OCI-LY1 (cell line): ENCODE results near the gene STRA6.

ENCODE experiments used
- H2AFZ ChIP-seq: fragments of 200-600 bp; sonication (generic), shearing (Covaris generic); 2 replicates; pipeline ENCODE4 v1.6.0; 2014; ENCODE audit warnings: antibody characterized with exemption, mild to moderate bottlenecking, low read length
- H3F3A ChIP-seq: fragments of 200-600 bp; sonication (generic), shearing (Covaris generic); 2 replicates; pipeline ENCODE4 v1.6.0; 2014; ENCODE audit warnings: mild to moderate bottlenecking, antibody characterized with exemption, low read length, moderate library complexity; ENCODE audit not compliant: insufficient read depth
- H3K27ac ChIP-seq: fragments of 200-600 bp; sonication (generic); 2 replicates; pipeline ENCODE4 v1.5.1; 2014; ENCODE audit warnings: low read length, mixed run types, mild to moderate bottlenecking, low read depth; ENCODE audit not compliant: poor library complexity, severe bottlenecking
- H3K27me3 ChIP-seq: fragments of 200-600 bp; sonication (generic); 2 replicates; pipeline ENCODE4 v1.6.0; 2014; ENCODE audit warnings: antibody characterized with exemption, mild to moderate bottlenecking, low read length, moderate library complexity; ENCODE audit not compliant: insufficient read depth
- H3K36me3 ChIP-seq: fragments of 200-600 bp; sonication (generic); 2 replicates; pipeline ENCODE4 v1.6.1; 2014; ENCODE audit warnings: mild to moderate bottlenecking, antibody characterized with exemption, low read length, moderate library complexity, mixed read lengths; ENCODE audit not compliant: insufficient read depth
- H3K4me1 ChIP-seq: fragments of 200-600 bp; sonication (generic); 2 replicates; pipeline ENCODE4 v1.5.1; 2014; ENCODE audit warnings: mild to moderate bottlenecking, low read length, moderate library complexity; ENCODE audit not compliant: insufficient read depth, severe bottlenecking
- H3K4me2 ChIP-seq: fragments of 200-600 bp; sonication (generic), shearing (Covaris generic); 2 replicates; pipeline ENCODE4 v1.6.1; 2014; ENCODE audit warnings: low read length
- H3K4me3 ChIP-seq: fragments of 200-600 bp; sonication (generic); 2 replicates; pipeline ENCODE4 v1.5.1; 2014; ENCODE audit warnings: low read length, low read depth, mild to moderate bottlenecking, mixed read lengths; ENCODE audit not compliant: poor library complexity, severe bottlenecking
- H3K79me2 ChIP-seq: fragments of 200-600 bp; shearing (Covaris generic); 2 replicates; pipeline ENCODE4 v1.6.1; 2016; ENCODE audit warnings: mixed run types, low read length, mixed read lengths; ENCODE audit not compliant: insufficient read depth
- H3K9ac ChIP-seq: fragments of 200-600 bp; sonication (generic), shearing (Covaris generic); 2 replicates; pipeline ENCODE4 v1.6.1; 2014; ENCODE audit warnings: mild to moderate bottlenecking, low read length, mixed read lengths
- H3K9me2 ChIP-seq: fragments of 200-600 bp; sonication (generic), shearing (Covaris generic); 2 replicates; pipeline ENCODE4 v1.6.1; 2014; ENCODE audit warnings: low read depth, mild to moderate bottlenecking, low read length, mixed read lengths
- H3K9me3 ChIP-seq: fragments of 200-600 bp; shearing (Covaris generic); 2 replicates; pipeline ENCODE4 v1.6.1; 2014; ENCODE audit warnings: low read length, mixed read lengths
- H4K20me1 ChIP-seq: fragments of 200-600 bp; sonication (generic), shearing (Covaris generic); 2 replicates; pipeline ENCODE4 v1.6.0; 2016; ENCODE audit warnings: mild to moderate bottlenecking, low read length; ENCODE audit not compliant: insufficient read depth
- EZH2 ChIP-seq: fragments of 200-600 bp; sonication (generic), shearing (Covaris generic); IDR thresholded peaks from 2 replicates; pipeline ENCODE4 v1.8.0; 2017; ENCODE audit warnings: borderline replicate concordance, mixed run types, mild to moderate bottlenecking, antibody characterized with exemption, low read length, moderate library complexity, mixed read lengths
- TF ChIP-seq, protein P1 (sequence below): fragments of 200-600 bp; sonication (generic), shearing (Covaris generic); IDR thresholded peaks from 2 replicates; pipeline ENCODE4 v1.5.1; 2017; ENCODE audit warnings: mild to moderate bottlenecking, antibody characterized with exemption, low read length, moderate library complexity, mixed read lengths

Gene STRA6

DNA sequence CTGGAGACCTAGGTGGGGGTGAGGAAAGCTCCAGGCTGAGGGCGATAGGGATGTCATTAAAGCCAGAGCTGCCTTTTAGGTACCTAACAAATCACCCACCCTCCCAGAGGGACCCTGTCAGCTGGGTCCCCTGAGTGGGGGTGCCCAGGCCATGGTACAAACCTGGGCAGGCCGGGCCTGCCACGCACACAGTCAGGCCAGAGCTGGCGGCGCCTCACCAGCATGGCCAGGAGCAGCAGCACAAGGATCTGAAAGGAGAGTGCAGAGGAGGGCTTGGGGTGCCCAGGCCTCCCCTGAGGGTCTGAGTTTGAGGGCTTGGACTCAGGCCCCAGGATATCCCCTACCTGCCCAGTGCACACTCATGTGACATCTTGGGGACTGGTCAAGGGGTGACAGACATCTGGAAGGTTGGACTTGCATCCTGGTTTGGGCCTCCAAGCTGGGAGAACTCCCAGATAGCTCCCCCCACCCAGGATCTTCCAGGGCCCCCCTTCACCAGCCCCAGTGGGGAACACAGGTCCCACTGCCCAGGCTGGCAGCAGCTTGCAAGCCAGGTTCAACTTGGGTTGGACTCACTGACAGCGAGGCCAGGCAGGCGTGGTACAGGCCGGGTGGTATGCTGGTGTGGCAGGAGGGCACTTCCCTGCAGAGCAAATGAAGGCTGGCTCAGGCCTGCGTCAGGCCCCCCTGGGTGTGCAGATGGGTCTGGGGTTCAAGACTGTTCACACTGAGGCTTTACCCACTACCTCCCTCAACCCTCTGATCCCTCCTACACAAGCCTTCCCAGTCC lies 5.2 kb downstream of the STRA6 start:
- H3K9me2 ChIP-seq, result no peaks in the 10 kb centered on the region
- H4K20me1 ChIP-seq, result no peaks in the 10 kb centered on the region
- no peak overlapping the region for H3K4me3 ChIP-seq
- no peaks in the 10 kb centered on the region for H3F3A ChIP-seq
- no peaks in the 10 kb centered on the region for H3K4me1 ChIP-seq
- H2AFZ ChIP-seq, result no peak overlapping the region
- TF ChIP-seq EZH2, result no peak
- TF ChIP-seq, protein P1, sequence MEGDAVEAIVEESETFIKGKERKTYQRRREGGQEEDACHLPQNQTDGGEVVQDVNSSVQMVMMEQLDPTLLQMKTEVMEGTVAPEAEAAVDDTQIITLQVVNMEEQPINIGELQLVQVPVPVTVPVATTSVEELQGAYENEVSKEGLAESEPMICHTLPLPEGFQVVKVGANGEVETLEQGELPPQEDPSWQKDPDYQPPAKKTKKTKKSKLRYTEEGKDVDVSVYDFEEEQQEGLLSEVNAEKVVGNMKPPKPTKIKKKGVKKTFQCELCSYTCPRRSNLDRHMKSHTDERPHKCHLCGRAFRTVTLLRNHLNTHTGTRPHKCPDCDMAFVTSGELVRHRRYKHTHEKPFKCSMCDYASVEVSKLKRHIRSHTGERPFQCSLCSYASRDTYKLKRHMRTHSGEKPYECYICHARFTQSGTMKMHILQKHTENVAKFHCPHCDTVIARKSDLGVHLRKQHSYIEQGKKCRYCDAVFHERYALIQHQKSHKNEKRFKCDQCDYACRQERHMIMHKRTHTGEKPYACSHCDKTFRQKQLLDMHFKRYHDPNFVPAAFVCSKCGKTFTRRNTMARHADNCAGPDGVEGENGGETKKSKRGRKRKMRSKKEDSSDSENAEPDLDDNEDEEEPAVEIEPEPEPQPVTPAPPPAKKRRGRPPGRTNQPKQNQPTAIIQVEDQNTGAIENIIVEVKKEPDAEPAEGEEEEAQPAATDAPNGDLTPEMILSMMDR, result no peak
- H3K27ac ChIP-seq, result no peak overlapping the region
- H3K79me2 ChIP-seq, result no peaks in the 10 kb centered on the region
- no peaks in the 10 kb centered on the region for H3K27me3 ChIP-seq
- H3K9ac ChIP-seq, result no peak overlapping the region
- no peaks in the 10 kb centered on the region for H3K36me3 ChIP-seq
- H3K9me3 ChIP-seq, result no peaks in the 10 kb centered on the region
- H3K4me2 ChIP-seq, result no peak overlapping the region

- H3K9ac ChIP-seq, result no peak overlapping the region
- H3K9me3 ChIP-seq, result no peaks in the 10 kb centered on the region
- H3K27ac ChIP-seq, result no peak overlapping the region
These were observed 6.4 kb downstream of the STRA6 start for GRCh38 chr15:74196175-74196574.

DNA sequence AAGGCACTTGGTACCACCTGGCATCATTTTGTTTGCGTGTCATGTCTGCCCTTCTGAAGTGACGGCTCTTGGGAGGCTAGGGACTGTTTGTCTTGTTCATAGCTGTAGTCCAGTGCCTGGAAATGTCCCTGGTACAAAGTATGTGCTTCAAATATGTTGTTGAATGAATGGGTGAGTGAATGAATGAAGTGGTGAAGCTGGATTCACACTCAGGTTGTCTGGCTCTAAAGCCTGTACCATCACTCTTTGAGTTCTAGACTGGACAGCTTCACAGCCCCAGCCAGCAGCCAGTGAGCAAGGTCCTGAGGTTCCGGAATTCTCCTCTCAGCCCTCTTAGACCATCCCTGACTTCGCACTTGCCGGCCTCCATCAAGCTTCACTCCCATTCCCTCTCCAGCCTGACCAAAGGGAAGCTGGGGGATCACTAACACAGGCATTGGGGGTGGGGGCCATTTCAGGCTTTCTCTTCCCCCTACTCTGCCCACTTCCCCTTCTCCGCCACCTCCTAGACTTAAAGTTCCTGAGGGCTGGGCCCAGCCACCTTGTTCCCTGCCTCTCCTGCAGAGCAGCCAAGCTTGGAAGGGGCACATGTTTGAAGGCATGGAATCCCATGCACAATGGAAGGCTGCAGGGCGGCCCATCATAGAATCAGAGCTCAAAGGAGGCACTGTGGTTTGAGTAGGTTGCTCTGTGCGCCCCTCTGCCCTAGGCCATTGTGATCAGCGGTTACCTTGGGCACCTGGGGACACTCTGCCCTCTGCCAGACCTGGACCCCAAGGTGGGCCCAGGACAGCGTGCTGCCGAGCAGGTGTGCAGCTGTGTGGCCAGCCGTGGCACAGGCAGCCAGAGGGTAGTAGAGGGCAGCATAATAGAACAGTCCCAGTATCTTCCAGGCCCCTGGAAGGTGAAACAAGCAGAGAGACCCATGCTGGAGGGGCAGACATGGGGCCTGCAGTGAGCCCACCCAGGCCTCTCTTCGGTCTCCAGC lies 7.7 kb downstream of the STRA6 start:
- Histone ChIP-seq H3K27ac (no peak overlapping the region), H2AFZ (no peak overlapping the region), H3K4me2 (no peak overlapping the region), H3K9me2 (no peaks in the 10 kb centered on the region), H3K9me3 (no peaks in the 10 kb centered on the region), H3K79me2 (no peaks in the 10 kb centered on the region), H3K4me1 (no peaks in the 10 kb centered on the region), H3K36me3 (no peaks in the 10 kb centered on the region), H3K4me3 (no peak overlapping the region), H3F3A (no peaks in the 10 kb centered on the region), H3K27me3 (no peaks in the 10 kb centered on the region), H4K20me1 (no peaks in the 10 kb centered on the region), H3K9ac (no peak overlapping the region)
- TF ChIP-seq, protein P1, result no peak
- no peak for TF ChIP-seq EZH2

More at GRCh38 chr15:74196175-74196574, 6.4 kb downstream of the STRA6 start:
- H3K4me1 ChIP-seq, result no peaks in the 10 kb centered on the region
- H3K79me2 ChIP-seq, result no peaks in the 10 kb centered on the region
- H3K4me2 ChIP-seq, result no peak overlapping the region
- TF ChIP-seq EZH2, result no peak
- TF ChIP-seq, protein P1, result no peak
- no peak overlapping the region for H2AFZ ChIP-seq
- no peaks in the 10 kb centered on the region for H3F3A ChIP-seq
- no peak overlapping the region for H3K4me3 ChIP-seq
- H3K36me3 ChIP-seq, result no peaks in the 10 kb centered on the region
- no peaks in the 10 kb centered on the region for H3K27me3 ChIP-seq
- no peaks in the 10 kb centered on the region for H3K9me2 ChIP-seq
- H4K20me1 ChIP-seq, result no peaks in the 10 kb centered on the region
